PFSK-1 (cell line): Measurements from ENCODE around the gene DYNC1H1.

Source experiments
- POLR2AphosphoS5 ChIP-seq: IDR thresholded peaks from 2 replicates; pipeline ENCODE4 v1.6.1; 2012; ENCODE audit warnings: low read depth, mild to moderate bottlenecking, control low read depth, low read length, moderate library complexity
- TAF1 ChIP-seq: IDR thresholded peaks from 2 replicates; pipeline ENCODE4 v1.6.1; 2012; ENCODE audit warnings: low read length, control low read depth, borderline replicate concordance; ENCODE audit not compliant: insufficient read depth

DNA sequence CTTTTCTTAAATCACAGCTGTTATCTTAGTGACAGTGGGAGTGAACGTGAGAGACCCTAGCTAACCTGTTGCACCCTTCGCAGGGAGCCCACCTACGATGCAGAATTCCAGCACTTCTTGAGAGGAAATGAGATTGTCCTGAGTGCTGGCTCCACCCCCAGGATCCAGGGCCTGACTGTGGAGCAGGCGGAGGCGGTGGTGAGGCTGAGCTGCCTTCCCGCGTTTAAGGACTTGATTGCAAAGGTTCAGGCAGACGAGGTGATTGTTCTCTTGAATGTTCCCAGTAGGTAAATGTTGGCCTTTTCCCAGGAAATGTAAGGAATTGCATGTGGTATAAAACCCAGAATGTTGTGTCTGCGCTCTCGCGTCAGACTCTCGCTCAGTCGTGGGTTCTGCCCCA is 75.8 kb downstream of the DYNC1H1 start:
- no peak for TF ChIP-seq POLR2AphosphoS5
- no peak for TF ChIP-seq TAF1
